ENCODE measurements around the gene DENND6B.
"Not testable (repeated sequence)": the region's sequence is repeated elsewhere in the genome, so short reads cannot be mapped to it uniquely, and the experiment has no call there.

DENND6B gene

DNA sequence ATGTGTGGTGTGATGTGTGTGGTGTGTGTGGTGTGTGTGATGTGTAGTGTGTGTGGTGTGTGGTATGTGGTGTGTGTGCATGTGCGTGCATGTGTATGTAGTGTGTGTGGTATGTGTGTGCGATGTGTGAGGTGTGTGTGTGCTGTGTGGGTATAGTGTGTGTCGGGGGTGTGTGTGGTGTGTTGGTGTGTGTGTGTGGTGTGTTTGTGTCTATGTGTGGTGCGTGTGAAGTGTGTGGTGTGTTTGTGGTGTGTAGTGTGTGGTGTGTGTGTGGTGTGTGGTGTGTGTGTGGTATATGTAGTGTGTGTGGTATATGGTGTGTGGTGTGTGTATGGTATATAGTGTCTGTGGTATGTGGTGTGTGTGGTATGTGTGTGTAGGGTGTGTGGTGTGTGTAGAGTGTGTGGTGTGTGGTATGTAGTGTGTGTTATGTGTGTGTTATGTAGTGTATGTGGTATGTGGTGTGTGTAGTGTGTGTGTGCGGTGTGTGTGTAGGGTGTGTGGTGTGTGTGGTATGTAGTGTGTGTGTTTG lies 11.3 kb upstream of the DENND6B start:
- TF ChIP-seq, protein P1, sequence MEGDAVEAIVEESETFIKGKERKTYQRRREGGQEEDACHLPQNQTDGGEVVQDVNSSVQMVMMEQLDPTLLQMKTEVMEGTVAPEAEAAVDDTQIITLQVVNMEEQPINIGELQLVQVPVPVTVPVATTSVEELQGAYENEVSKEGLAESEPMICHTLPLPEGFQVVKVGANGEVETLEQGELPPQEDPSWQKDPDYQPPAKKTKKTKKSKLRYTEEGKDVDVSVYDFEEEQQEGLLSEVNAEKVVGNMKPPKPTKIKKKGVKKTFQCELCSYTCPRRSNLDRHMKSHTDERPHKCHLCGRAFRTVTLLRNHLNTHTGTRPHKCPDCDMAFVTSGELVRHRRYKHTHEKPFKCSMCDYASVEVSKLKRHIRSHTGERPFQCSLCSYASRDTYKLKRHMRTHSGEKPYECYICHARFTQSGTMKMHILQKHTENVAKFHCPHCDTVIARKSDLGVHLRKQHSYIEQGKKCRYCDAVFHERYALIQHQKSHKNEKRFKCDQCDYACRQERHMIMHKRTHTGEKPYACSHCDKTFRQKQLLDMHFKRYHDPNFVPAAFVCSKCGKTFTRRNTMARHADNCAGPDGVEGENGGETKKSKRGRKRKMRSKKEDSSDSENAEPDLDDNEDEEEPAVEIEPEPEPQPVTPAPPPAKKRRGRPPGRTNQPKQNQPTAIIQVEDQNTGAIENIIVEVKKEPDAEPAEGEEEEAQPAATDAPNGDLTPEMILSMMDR (IDR thresholded peaks at IDR 0.05; ENCODE audit: borderline replicate concordance, insufficient read depth, low read depth, low read length), result no peak
- no peak overlapping the region for H3K4me3 ChIP-seq (ENCODE audit: low read depth, low read length)

DNA sequence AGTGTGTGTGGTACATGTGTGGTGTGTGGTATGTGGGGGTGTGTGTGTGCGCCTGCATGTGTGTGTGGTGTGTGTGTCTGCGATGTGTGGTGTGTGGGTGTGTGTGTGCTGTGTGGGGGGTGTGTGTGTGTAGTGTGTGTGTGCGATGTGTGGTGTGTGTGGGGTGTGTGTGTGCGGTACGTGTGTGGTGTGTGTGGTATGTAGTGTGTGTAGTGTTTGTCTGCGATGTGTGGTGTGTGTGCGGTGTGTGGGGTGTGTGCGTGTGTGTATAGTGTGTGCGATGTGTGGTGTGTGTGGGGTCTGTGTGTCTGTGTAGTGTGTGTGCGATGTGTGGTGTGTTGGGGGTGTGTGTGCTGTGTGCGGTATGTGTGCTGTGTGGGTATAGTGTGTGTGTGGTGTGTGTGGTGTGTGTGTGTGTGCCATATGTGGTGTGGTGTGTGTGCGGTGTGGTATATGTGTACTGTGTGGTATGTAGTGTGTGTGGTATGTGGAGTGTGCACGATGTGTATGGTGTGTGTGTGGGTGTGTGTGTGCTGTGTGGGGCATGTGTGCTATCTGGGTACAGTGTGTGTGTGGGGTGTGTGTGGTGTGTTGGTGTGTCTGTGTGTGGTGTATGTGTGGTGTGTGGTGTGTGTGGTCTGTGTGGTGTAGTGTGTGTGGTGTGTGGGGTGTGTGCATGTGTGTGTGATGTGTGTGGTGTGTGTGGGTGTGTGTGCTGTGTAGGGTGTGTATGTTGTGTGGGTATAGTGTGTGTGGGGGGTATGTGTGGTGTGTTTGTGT lies 10.6 kb upstream of the DENND6B start:
- no peak overlapping the region for H3K4me3 ChIP-seq (ENCODE audit: low read depth, low read length)
- TF ChIP-seq, protein P1 (IDR thresholded peaks at IDR 0.05; ENCODE audit: borderline replicate concordance, insufficient read depth, low read depth, low read length), result no peak

DNA sequence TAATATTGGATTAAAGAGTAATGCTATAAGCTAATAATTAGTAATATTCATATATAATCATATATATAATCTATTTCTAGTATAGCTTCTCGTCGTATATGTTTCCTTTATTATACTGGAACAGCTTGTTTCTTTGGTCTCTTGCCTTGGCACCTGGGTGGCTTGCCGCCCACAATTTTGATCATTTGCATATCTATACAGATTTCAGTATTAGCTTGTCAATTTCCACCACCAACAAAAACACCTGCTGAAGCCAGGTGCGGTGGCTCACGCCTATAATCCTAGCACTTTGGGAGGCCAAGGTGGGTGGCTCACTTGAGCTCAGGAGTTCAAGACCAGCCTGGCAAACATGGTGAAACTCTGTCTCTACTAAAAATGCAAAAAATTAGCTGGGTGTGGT lies 7.6 kb upstream of the DENND6B start:
- H3K4me3 ChIP-seq (ENCODE audit: low read depth, low read length), result not testable (repeated sequence)

DNA sequence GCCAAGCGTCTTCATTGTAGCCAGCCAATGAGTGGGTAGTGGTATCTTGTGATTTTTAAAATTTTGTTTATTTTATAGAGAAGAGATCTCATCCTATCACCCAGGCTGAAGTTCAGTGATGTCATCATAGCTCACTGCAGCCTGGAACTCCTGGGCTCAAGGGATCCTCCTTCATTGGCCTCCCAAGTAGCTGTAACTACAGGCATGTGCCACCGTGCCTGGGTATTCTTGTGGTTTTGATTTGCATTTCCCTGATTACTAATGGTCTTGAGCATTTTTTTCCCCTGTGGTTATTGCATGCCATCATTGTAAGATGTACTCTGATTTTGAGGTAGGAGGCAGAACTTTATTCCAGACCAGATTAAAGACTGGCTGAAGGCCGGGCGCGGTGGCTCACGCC lies 2.4 kb upstream of the DENND6B start:
- H3K4me3 ChIP-seq (ENCODE audit: low read depth, low read length), result no peak overlapping the region
- TF ChIP-seq, protein P1 (IDR thresholded peaks at IDR 0.05; ENCODE audit: borderline replicate concordance, insufficient read depth, low read depth, low read length), result no peak

DNA sequence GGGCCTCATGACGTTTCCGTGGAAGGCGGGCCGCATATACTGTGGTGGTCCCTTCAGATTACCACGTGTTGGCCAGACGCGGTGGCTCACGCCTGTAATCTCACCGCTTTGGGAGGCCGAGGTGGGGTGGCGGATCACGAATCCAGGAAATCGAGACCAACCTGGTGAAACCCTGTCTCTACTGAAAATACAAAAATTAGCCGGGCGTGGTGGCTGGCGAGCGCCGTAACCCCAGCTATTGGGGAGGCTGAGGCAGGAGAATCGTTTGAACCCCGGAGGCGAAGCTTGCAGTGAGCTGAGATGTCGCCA lies 853 bp upstream of the DENND6B start:
- TF ChIP-seq, protein P1 (IDR thresholded peaks at IDR 0.05; ENCODE audit: borderline replicate concordance, insufficient read depth, low read depth, low read length), result no peak

DNA sequence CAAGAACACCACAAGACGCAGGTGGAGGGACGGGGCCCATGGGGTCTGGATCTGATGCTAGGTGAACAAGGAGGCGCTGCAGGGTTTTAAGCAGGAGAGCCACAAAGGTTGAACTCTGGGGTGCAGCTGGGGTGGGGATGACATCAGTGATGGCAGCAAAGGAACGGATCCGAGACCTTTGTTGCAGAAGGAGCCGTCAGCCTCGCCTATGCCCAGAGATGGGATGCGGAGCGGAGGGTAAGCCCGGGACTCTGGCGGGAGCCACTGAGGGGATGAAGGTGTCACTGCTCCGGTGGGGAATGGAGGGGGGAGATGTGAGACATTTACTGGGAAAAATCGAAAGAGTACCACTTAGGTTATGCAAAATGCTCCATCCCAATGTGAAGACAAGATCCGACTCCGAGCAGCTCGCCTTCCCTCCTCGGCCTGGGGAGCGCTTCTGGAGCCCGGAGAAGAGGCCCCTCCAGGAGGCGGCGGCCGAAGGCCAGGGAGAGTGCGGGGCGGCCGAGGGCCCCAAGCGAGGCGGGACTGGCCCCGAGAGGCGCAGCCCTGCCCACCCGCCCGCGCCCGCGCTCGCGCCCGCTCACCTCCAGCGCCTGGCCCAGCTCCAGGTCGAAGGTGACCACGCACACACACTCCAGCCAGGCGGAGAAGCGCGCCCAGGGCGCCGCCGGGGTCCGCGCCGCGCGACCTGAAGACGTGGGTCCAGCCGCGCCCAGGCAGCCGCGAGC lies 422 bp downstream of the DENND6B start:
- peak overlapping the region; percentile 57 for H3K4me3 ChIP-seq (ENCODE audit: low read depth, low read length)
- TF ChIP-seq, protein P1 (IDR thresholded peaks at IDR 0.05; ENCODE audit: borderline replicate concordance, insufficient read depth, low read depth, low read length), result no peak

More for the DNA sequence above, 853 bp upstream of the DENND6B start:
- H3K4me3 ChIP-seq (ENCODE audit: low read depth, low read length), result peak overlapping the region; percentile 81

DNA sequence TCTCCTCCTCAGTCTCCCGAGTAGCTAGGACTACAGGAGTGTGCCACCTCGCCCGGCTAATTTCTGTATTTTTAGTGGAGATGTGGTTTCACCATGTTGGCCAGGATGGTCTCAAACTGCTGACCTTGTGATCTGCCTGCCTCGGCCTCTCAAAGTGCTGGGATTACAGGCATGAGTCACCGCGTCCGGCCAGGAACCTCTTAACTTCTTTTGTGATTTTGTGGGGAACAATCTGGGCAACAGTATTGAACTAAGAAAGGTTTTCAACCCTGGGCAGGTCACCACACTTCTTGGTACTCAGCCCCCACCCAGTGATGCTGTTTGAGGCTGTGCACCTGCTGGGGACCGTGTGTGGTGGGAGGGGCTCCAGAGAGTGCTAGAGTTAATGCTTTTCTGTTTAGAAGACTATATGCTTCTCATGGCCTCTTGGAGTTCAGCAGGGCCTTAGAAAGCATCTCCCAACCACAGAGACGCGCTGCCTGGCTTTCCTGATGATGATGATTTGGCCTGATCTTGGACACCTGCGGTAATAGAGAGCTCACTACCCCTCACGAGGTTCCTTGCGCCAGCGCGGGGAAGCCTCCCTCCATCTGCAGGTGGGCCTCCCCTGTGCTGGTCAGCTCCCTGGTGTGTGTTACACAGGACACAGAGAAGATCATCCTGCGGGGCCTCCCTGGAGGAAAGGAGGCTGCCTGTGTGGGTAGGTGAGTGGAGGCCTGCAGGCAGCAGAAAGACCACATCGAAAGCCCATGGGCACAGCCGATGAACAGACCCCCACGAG lies 1.2 kb downstream of the DENND6B start:
- H3K4me3 ChIP-seq (ENCODE audit: low read depth, low read length), result no peak overlapping the region
- TF ChIP-seq, protein P1 (IDR thresholded peaks at IDR 0.05; ENCODE audit: borderline replicate concordance, insufficient read depth, low read depth, low read length), result no peak
